Activated gamma-delta T cell treated with Interleukin-2 at 50 U/mL for 16 hours (primary cell): Measurements from ENCODE around the gene CHMP3.

Experiments
- DNase-seq: peaks from one replicate; pipeline ENCODE4 v3.0.0-alpha.2; 2020

Gene CHMP3

DNA sequence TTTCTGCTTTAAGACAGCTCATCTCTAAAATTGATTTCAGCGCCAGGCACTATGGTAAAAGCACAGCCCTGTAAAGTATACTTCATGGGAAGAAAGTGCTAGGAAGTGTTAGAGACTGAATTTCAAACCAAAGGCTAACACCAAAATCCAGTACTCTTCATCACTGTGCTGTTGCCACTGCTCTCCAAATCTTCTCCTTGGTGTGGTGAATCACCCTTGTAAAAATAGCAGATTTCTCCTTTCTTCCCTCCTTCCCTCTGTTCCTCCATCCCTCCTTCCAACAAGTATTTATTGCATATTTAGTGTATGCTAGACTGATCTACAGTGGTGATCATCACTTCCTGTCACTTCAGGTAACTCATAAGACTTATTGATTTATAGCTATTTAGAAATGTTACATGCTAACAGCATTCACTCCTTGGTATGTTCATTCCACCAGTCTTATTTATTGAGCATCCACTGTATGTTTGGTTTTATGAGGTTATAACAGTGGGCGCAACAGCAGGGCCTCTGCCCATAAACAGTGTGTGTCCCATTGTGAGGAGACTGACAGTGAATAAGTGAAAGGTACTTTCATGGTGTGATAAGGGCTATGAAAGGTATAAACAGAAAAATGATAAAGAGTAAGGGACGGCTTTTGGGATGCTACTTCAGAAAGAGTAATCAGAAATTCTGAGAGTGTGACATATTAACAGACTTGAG is 102.0 kb downstream of the CHMP3 start:
- no peak for DNase-seq

DNA sequence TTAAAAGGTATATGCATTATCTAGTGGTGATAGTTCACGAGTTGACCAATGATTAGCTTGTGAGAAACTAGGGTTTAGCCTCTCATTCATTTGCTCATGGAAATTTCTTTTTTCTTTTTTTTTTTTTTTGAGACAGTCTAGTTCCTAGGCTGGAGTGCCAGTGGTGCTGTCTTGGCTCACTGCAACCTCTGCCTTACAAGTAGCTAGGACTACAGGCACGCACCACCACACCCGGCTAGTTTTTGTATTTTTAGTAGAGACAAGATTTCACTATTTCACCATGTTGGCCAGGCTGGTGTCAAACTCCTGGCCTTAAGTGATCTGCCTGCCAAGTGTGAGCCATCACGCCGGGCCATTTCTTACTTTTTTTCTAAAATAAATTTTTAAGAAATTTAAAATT is 108.1 kb downstream of the CHMP3 start:
- DNase-seq, result no peak

DNA sequence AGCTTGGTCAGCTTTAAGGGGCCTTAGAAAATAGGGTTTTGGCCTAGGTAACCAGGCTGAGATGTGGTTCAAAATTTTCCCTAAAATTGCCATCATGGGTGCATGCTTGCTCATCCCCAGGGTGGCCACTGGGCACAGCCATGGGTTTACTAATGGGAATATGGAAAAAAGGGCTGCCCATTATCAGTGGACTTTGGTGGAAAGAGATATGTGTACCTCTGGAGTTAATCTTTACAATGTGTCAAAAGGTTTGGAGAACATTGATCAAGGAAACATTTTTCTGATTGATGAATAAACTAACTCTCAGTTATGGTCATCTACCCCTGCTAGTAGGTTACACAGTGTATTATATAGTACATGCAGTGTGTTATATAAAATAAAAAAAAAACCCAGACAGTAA is 109.0 kb downstream of the CHMP3 start:
- DNase-seq, result no peak

DNA sequence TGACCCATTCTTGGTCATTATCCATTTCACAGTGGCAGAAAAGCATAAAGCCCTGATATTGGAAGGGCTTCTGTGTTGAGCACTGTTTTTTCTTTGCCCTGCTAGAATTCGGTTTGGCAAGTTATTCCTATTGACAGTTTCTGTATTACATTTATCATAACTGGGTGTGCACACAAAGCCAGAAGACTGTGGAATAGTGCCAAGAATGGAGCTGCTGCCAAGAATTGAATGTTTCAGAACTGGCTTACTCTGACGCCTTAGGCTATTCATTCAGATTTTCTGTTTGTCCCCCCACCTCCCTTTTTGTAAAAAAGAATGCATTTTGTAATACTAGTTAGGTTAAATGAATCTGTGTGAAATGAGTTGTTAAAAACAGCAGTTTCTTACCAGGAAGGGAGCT is 109.4 kb downstream of the CHMP3 start:
- no peak for DNase-seq
